HL-60 (cell line): ENCODE measurements around the gene THRB.

Experiments
- GABPA ChIP-seq: IDR thresholded peaks from 2 replicates; pipeline ENCODE4 v1.6.1; 2012; ENCODE audit warnings: low read depth
- POLR2AphosphoS5 ChIP-seq: IDR thresholded peaks from 2 replicates; pipeline ENCODE4 v1.6.1; 2012; ENCODE audit warnings: low read depth
- SPI1 ChIP-seq: IDR thresholded peaks from 2 replicates; pipeline ENCODE4 v1.6.1; 2012; ENCODE audit warnings: low read depth, mild to moderate bottlenecking, borderline replicate concordance
- TF ChIP-seq, protein P1 (sequence below): IDR thresholded peaks from one replicate; pipeline ENCODE4 v1.5.1; 2011; ENCODE audit warnings: low read length, control low read depth, inconsistent platforms; ENCODE audit not compliant: insufficient read depth

DNA sequence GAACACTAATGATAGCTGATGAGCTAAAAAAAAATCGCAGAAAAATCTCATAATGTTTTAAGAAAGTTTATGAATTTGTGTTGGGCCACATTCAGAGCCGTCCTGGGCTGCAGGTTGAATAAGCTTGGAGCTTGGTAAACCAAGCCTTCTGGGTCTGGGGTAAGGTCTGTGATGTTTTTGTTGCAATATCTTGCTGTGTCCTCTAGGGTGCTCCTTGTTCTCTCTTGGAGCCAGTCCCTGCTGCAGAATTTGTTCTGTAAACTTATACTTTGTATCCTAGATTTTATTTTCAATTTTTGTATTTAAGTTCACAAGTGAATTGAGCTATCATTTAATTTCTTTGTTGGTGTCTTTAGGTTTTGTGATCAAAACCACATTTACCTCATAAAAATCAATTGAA, 405.9 kb downstream of the THRB start:
- TF ChIP-seq, protein P1, sequence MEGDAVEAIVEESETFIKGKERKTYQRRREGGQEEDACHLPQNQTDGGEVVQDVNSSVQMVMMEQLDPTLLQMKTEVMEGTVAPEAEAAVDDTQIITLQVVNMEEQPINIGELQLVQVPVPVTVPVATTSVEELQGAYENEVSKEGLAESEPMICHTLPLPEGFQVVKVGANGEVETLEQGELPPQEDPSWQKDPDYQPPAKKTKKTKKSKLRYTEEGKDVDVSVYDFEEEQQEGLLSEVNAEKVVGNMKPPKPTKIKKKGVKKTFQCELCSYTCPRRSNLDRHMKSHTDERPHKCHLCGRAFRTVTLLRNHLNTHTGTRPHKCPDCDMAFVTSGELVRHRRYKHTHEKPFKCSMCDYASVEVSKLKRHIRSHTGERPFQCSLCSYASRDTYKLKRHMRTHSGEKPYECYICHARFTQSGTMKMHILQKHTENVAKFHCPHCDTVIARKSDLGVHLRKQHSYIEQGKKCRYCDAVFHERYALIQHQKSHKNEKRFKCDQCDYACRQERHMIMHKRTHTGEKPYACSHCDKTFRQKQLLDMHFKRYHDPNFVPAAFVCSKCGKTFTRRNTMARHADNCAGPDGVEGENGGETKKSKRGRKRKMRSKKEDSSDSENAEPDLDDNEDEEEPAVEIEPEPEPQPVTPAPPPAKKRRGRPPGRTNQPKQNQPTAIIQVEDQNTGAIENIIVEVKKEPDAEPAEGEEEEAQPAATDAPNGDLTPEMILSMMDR, result no peak
- TF ChIP-seq POLR2AphosphoS5 (no peak), SPI1 (no peak), GABPA (no peak)
